Ascending aorta (tissue), 2 donors: Measurements from ENCODE around the gene CLEC10A. TPM values are rescaled to one million over a fixed set of nuclear protein-coding genes. Genes with fewer than 3 reads are reported as not detected.
"Not testable (repeated sequence)": the region's sequence is repeated elsewhere in the genome, so short reads cannot be mapped to it uniquely, and the experiment has no call there.

Experiments used
- DNase-seq, 2 donors: peaks; one replicate each; pipeline ENCODE4 v3.0.0-alpha.2; 2019; ENCODE audit warnings: low spot score in 2 of 2
- H3K27ac ChIP-seq, 2 donors: fragments of 200-600 bp; sonication (generic); one replicate each; pipeline ENCODE4 v1.5.1; 2016 to 2017; ENCODE audit warnings: mild to moderate bottlenecking in 1 of 2
- H3K27me3 ChIP-seq: fragments of 200-600 bp; sonication (generic); one replicate; pipeline ENCODE4 v1.5.1; 2017
- H3K36me3 ChIP-seq, 2 donors: fragments of 200-600 bp; sonication (generic); one replicate each; pipeline ENCODE4 v1.5.1; 2016
- H3K4me1 ChIP-seq, 2 donors: fragments of 200-600 bp; sonication (generic); one replicate each; pipeline ENCODE4 v1.5.1; 2016 to 2017; ENCODE audit warnings: mild to moderate bottlenecking in 1 of 2
- H3K4me3 ChIP-seq, 2 donors: fragments of 200-600 bp; sonication (generic); one replicate each; pipeline ENCODE4 v1.5.1; 2016 to 2017; ENCODE audit warnings: mild to moderate bottlenecking in 1 of 2
- H3K9me3 ChIP-seq, 2 donors: fragments of 200-600 bp; sonication (generic); one replicate each; pipeline ENCODE4 v1.5.1; 2016
- CTCF ChIP-seq, 3 experiments: fragments of 200-600 bp in 2 of 3; fragments of 450-650 bp in 1 of 3; sonication (generic) in 2 of 3; IDR thresholded peaks; one replicate each; pipeline ENCODE4 v1.5.1; 2016 to 2019; ENCODE audit warnings: antibody characterized with exemption in 3 of 3, mild to moderate bottlenecking in 1 of 3, moderate library complexity in 1 of 3
- intact Hi-C: fragments of 100-400 bp; cut with DNase I; formaldehyde crosslinking; loops from one replicate; pipeline ENCODE4 v1.15.1; 2023
- total RNA-seq: library from RNA; depleted of rRNA; stranded (reverse); fragments of >200 nt; gene quantifications from one replicate; pipeline ENCODE4 v1.1.0, GENCODE V29; 2016

The CLEC10A gene
- total RNA-seq, 1 donor from 2014 or later: 29.8 TPM

GRCh38 chr17:7060165-7060891, 19.7 kb downstream of the CLEC10A start:
- Histone ChIP-seq H3K4me3 (no peak overlapping the region), H3K36me3 (no peaks in the 10 kb centered on the region), H3K27me3 (no peaks in the 10 kb centered on the region), H3K9me3 (no peaks in the 10 kb centered on the region), H3K27ac (no peak overlapping the region), H3K4me1 (no peaks in the 10 kb centered on the region)
- DNase-seq: no peak
- TF ChIP-seq CTCF (IDR thresholded peaks at IDR 0.05): no peak
- intact Hi-C loops: no loop called here

- no peaks in the 10 kb centered on the region for H3K9me3 ChIP-seq
- H3K27me3 ChIP-seq: no peaks in the 10 kb centered on the region
- no peak overlapping the region for H3K4me3 ChIP-seq
- DNase-seq: no peak
- no peak overlapping the region for H3K27ac ChIP-seq
- no peaks in the 10 kb centered on the region for H3K4me1 ChIP-seq
- TF ChIP-seq CTCF (IDR thresholded peaks at IDR 0.05): no peak
- intact Hi-C loops: no loop called here
- H3K36me3 ChIP-seq: no peaks in the 10 kb centered on the region
Observed at GRCh38 chr17:7058831-7059447, 21.1 kb downstream of the CLEC10A start.

- Histone ChIP-seq H3K4me1 (no peaks in the 10 kb centered on the region), H3K27ac (no peak overlapping the region), H3K9me3 (no peaks in the 10 kb centered on the region), H3K27me3 (no peaks in the 10 kb centered on the region), H3K4me3 (no peak overlapping the region), H3K36me3 (no peaks in the 10 kb centered on the region)
- DNase-seq: no peak
- TF ChIP-seq CTCF (IDR thresholded peaks at IDR 0.05): no peak
- intact Hi-C loops: no loop called here
Observed at GRCh38 chr17:7056386-7056785, 23.7 kb downstream of the CLEC10A start.

GRCh38 chr17:7050583-7050982, 29.5 kb downstream of the CLEC10A start:
- not testable (repeated sequence) for DNase-seq, H3K36me3 ChIP-seq, H3K27me3 ChIP-seq, H3K4me1 ChIP-seq, H3K27ac ChIP-seq, H3K9me3 ChIP-seq, H3K4me3 ChIP-seq
- intact Hi-C loops: loop anchor here (5.0 kb wide), 1 partner anchor 127 kb away; the partner anchor contains the start of gene ASGR1

GRCh38 chr17:7048968-7049367, 31.1 kb downstream of the CLEC10A start:
- no peaks in the 10 kb centered on the region for H3K36me3 ChIP-seq
- DNase-seq: no peak
- no peak overlapping the region for H3K4me3 ChIP-seq
- H3K27me3 ChIP-seq: no peaks in the 10 kb centered on the region
- H3K4me1 ChIP-seq: peaks cover 1 to 6% of the 10 kb centered on the region in 2 donors
- no peak overlapping the region for H3K27ac ChIP-seq
- intact Hi-C loops: loop anchor here (5.0 kb wide), 1 partner anchor 248 kb away; no protein-coding TSS in a partner anchor
- no peak for TF ChIP-seq CTCF (IDR thresholded peaks at IDR 0.05)
- H3K9me3 ChIP-seq: no peaks in the 10 kb centered on the region

- peaks cover 5% of the 10 kb centered on the region for H3K27me3 ChIP-seq
- peaks cover 11 to 17% of the 10 kb centered on the region in 2 donors for H3K4me1 ChIP-seq
- H3K36me3 ChIP-seq: no peaks in the 10 kb centered on the region
- H3K27ac ChIP-seq: no peak overlapping the region
- H3K9me3 ChIP-seq: no peaks in the 10 kb centered on the region
- DNase-seq: no peak
- intact Hi-C loops: loop anchor here (5.0 kb wide), 1 partner anchor 250 kb away; no protein-coding TSS in a partner anchor
- H3K4me3 ChIP-seq: no peak overlapping the region
- no peak for TF ChIP-seq CTCF (IDR thresholded peaks at IDR 0.05)
Observed at GRCh38 chr17:7047566-7047965, 32.5 kb downstream of the CLEC10A start.

- Histone ChIP-seq H3K4me1 (peaks cover 12 to 22% of the 10 kb centered on the region in 2 donors), H3K4me3 (peak overlapping the region; percentile 26 to 37)
- H3K36me3 ChIP-seq, H3K27ac ChIP-seq, DNase-seq, H3K27me3 ChIP-seq, H3K9me3 ChIP-seq: not testable (repeated sequence)
- intact Hi-C loops: loop anchor here (5.0 kb wide), 1 partner anchor 250 kb away; no protein-coding TSS in a partner anchor
Observed at GRCh38 chr17:7046725-7047397, 33.2 kb downstream of the CLEC10A start.
